ENCODE measurements around the gene ZNF143. TPM values are rescaled to one million over a fixed set of nuclear protein-coding genes. Genes with fewer than 3 reads are reported as not detected.

The ZNF143 gene
- total and polyA plus RNA-seq, 10 of the 15 experiments (the other 5 are each of a cell fraction or from before 2014, with no cell fraction given) = 13.6 to 48.7 (median 19.4) TPM

- FAIRE-seq = no peak
- in situ Hi-C loops (cut with MboI) = no loop called here
- Histone ChIP-seq H3K27me3 (replicated peaks in 1 of 2; ENCODE audit: control insufficient read depth in 2 of 2, insufficient read depth in 2 of 2, low read length in 1 of 2) (no peaks in the 10 kb centered on the region), H3K27ac (ENCODE audit: control insufficient read depth, insufficient read depth) (no peak overlapping the region), H3K79me2 (ENCODE audit: control insufficient read depth, insufficient read depth, low read length) (peaks cover 7% of the 10 kb centered on the region), H3K36me3 (ENCODE audit: control insufficient read depth in 2 of 2, insufficient read depth in 2 of 2, low read length in 1 of 2) (no peaks in the 10 kb centered on the region), H3K9ac (ENCODE audit: control insufficient read depth, insufficient read depth, low read length) (no peak overlapping the region), H3K4me1 (ENCODE audit: control insufficient read depth, insufficient read depth, low read length) (peaks cover 21% of the 10 kb centered on the region), H3K9me3 (replicated peaks; ENCODE audit: control insufficient read depth, insufficient read depth, low read length) (no peaks in the 10 kb centered on the region), H3K4me3 (no peak overlapping the region), H3K4me2 (ENCODE audit: control insufficient read depth, insufficient read depth) (0 out of 2 replicates have a peak overlapping the region, but pooled peaks have one; percentile 15), H4K20me1 (ENCODE audit: control insufficient read depth, insufficient read depth) (no peaks in the 10 kb centered on the region), H2AFZ (ENCODE audit: control insufficient read depth, low read depth, low read length) (no peak overlapping the region; the same call in 1 of the 2 replicates)
- no TSS peak for BruUV-seq (replicated peaks)
- no peak for ATAC-seq
- POLR2A ChIA-PET = no interaction called here
- 0 out of 2 replicates have a peak, but pooled peaks have one; percentile 11 for TF ChIP-seq RUNX3 (IDR thresholded peaks at IDR 0.05; ENCODE audit: low read length)
- no peak for TF ChIP-seq FOXM1 (IDR thresholded peaks at IDR 0.05; ENCODE audit: low read depth, low read length)
- TF ChIP-seq WRNIP1 (IDR thresholded peaks at IDR 0.05; ENCODE audit: borderline replicate concordance, low read depth, low read length) = no peak
- CTCF ChIA-PET = interaction anchor here (0.9 to 2.3 kb wide), 4 partner anchors 9 to 179 kb away, joined by 3 to 6 read pairs (median 4); no protein-coding TSS in a partner anchor
- 52% methylated on average over 7 of the region's 7 CpGs for WGBS (ENCODE audit: insufficient coverage, insufficient replicate concordance, low lambda C conversion rate, missing lambda C conversion rate)
- no peak for DNase-seq (ENCODE audit: low read depth, low spot score)
- intact Hi-C loops (cut with micrococcal nuclease; ENCODE audit: unreplicated experiment) = loop anchor here (5.0 kb wide), 1 partner anchor 52 kb away; no protein-coding TSS in a partner anchor
- RAD21 ChIA-PET (ENCODE audit: unreplicated experiment) = interaction anchor here (1.3 kb wide), 1 partner anchor 8 kb away, joined by 7 read pairs; no protein-coding TSS in a partner anchor
- SMC1A ChIA-PET (ENCODE audit: uncharacterized antibody, unreplicated experiment) = interaction anchor here (0.6 to 6.1 kb wide), 3 partner anchors 8 to 296 kb away, joined by 3 to 35 read pairs (median 6); no protein-coding TSS in a partner anchor
Observed at GRCh38 chr11:9568854-9569587, 108.2 kb downstream of the ZNF143 start.

GRCh38 chr11:9569588-9570164 is 108.9 kb downstream of the ZNF143 start:
- H3K27ac ChIP-seq (ENCODE audit: control insufficient read depth, insufficient read depth) = no peak overlapping the region
- intact Hi-C loops (cut with micrococcal nuclease; ENCODE audit: unreplicated experiment) (loop anchor here (5.0 kb wide), 1 partner anchor 52 kb away; no protein-coding TSS in a partner anchor), in situ Hi-C loops (cut with MboI) (no loop called here)
- ChIA-PET RAD21 (ENCODE audit: unreplicated experiment) (no interaction called here), POLR2A (no interaction called here), SMC1A (ENCODE audit: uncharacterized antibody, unreplicated experiment) (interaction anchor here (1.5 to 6.1 kb wide), 2 partner anchors 7 to 28 kb away, joined by 6 to 35 read pairs; no protein-coding TSS in a partner anchor), CTCF (interaction anchor here (1.6 to 2.3 kb wide), 2 partner anchors 8 to 179 kb away, joined by 4 to 6 read pairs; no protein-coding TSS in a partner anchor)
- no peak for TF ChIP-seq PBX3 (IDR thresholded peaks at IDR 0.05; ENCODE audit: insufficient replicate concordance, low read depth, low read length)
- TF ChIP-seq HDAC6 (IDR thresholded peaks at IDR 0.05; ENCODE audit: unreplicated experiment) = no peak
- TF ChIP-seq MEF2A (IDR thresholded peaks at IDR 0.05; ENCODE audit: insufficient read depth, low read depth, low read length) = no peak
- no peak for TF ChIP-seq BCL3 (IDR thresholded peaks at IDR 0.05; ENCODE audit: borderline replicate concordance, insufficient read depth, low read depth, low read length, poor library complexity, severe bottlenecking)
- FAIRE-seq (no peak), DNase-seq (ENCODE audit: low read depth, low spot score) (no peak), ATAC-seq (no peak)
- peaks cover 13% of the 10 kb centered on the region for H3K79me2 ChIP-seq (ENCODE audit: control insufficient read depth, insufficient read depth, low read length)
- H3K27me3 ChIP-seq (replicated peaks in 1 of 2; ENCODE audit: control insufficient read depth in 2 of 2, insufficient read depth in 2 of 2, low read length in 1 of 2) = no peaks in the 10 kb centered on the region
- H3K4me1 ChIP-seq (ENCODE audit: control insufficient read depth, insufficient read depth, low read length) = peaks cover 21% of the 10 kb centered on the region
- BruUV-seq (replicated peaks) = no TSS peak
- no peak overlapping the region for H3K4me2 ChIP-seq (ENCODE audit: control insufficient read depth, insufficient read depth)
- H4K20me1 ChIP-seq (ENCODE audit: control insufficient read depth, insufficient read depth) = no peaks in the 10 kb centered on the region
- H2AFZ ChIP-seq (ENCODE audit: control insufficient read depth, low read depth, low read length) = no peak overlapping the region; the same call in 1 of the 2 replicates
- no peak overlapping the region for H3K9ac ChIP-seq (ENCODE audit: control insufficient read depth, insufficient read depth, low read length)
- no peaks in the 10 kb centered on the region for H3K36me3 ChIP-seq (ENCODE audit: control insufficient read depth in 2 of 2, insufficient read depth in 2 of 2, low read length in 1 of 2)
- H3K9me3 ChIP-seq (replicated peaks; ENCODE audit: control insufficient read depth, insufficient read depth, low read length) = no peaks in the 10 kb centered on the region
- 47% methylated on average over 5 of the region's 5 CpGs for WGBS (ENCODE audit: insufficient coverage, insufficient replicate concordance, low lambda C conversion rate, missing lambda C conversion rate)
- no peak overlapping the region for H3K4me3 ChIP-seq
